Medulla oblongata (tissue), 1 donor: ENCODE data around the gene PMS1.
"Not testable (repeated sequence)": the region's sequence is repeated elsewhere in the genome, so short reads cannot be mapped to it uniquely, and the experiment has no call there.

ENCODE experiments used
- DNase-seq: peaks from one replicate; pipeline ENCODE4 v3.0.0-alpha.2; 2015; ENCODE audit errors: extremely low spot score

The PMS1 gene

GRCh38 chr2:189865826-189866225 lies 81.6 kb downstream of the PMS1 start:
- DNase-seq: no peak

- DNase-seq: no peak
Measured at GRCh38 chr2:189866296-189866695, 82.0 kb downstream of the PMS1 start.

DNA sequence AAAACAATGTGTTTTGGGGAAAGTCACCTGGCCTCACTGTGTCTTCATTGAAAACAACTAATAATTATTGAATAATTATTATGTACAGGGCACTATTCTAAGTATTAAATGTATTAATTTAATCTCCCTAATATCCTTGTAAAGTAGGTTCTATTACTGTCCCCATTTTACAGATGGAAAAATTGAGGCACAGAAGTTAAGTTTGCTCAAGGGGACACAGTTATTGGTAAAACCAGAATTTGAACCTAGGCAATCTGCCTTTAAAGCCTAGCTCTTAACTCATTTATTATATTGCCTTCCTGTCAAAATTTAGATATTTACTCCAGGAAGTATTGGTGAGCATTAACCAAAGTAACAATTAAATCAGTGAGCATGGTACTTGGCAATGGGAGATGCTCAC lies 84.6 kb downstream of the PMS1 start:
- DNase-seq: no peak

DNA sequence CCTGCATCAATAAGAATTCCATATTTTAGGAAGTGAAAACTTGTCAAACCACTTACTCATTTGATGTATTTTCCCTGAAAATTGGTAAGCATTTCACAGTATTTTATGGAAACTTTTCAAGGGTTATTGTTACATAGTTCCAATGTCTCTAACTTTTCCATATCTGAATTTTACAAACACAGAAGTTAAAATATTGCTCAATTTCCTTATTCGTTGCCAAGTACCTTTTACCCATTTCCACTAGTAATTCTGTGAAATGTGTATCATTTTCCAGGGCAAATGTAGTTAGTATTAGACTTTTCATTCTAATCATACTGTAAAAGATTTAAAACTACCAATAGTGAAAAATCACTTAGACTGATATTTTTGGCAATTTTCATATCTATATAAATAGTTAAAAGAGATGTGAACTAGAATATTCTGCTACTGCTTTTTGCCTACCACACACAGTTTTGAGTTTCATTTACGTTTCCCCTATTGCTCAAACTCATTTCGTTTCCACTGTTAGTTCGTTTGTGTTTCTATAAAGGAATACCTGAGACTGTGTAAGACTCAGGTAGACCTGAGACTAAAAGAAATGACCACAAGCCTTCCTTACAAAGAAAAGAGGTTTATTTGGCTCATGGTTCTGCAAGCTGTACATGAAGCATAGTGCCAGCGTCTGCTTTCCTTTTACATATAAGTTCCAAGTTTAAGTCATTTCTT lies 86.3 kb downstream of the PMS1 start:
- DNase-seq: no peak

- no peak for DNase-seq
Measured at GRCh38 chr2:189873696-189874095, 89.4 kb downstream of the PMS1 start.

- no peak for DNase-seq
Measured at GRCh38 chr2:189874586-189875320, 90.5 kb downstream of the PMS1 start.

DNA sequence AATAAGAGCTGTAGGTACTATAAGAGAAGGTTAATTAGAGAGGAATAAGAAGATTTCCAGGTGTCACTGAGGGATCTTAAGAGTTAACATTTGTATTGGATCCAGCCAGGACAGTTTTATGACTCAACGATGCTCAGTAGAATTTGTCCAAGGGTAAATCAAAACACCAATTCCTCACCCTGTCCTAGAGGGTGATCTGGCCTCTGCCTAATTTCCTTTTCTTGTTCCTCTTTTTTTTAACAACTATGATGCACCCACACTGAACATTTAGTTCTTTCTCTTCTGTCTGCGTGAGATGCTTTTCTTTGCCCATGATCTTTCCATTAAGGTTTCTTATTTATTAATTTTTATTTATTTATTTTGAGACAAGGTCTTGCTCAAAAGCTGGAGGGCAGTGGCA lies 92.0 kb downstream of the PMS1 start:
- DNase-seq: no peak

DNA sequence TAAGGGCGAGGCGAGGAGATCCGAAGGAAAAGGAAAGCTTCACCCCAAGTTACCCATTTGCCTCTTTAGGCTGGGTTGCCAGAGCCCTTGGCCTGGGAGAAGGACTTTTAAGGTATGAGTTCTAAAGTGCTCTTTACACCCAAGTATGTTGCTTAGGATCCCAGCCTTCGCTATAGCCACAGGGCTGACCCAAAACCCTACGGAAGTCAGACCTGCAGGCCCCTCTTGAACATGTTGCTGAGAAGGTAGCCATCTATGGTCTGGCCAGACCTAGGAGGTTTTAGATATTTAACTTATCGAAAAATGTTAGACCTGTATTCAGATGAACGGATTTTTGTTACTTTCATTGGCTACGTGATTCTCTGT lies 95.4 kb downstream of the PMS1 start:
- DNase-seq: no peak

DNA sequence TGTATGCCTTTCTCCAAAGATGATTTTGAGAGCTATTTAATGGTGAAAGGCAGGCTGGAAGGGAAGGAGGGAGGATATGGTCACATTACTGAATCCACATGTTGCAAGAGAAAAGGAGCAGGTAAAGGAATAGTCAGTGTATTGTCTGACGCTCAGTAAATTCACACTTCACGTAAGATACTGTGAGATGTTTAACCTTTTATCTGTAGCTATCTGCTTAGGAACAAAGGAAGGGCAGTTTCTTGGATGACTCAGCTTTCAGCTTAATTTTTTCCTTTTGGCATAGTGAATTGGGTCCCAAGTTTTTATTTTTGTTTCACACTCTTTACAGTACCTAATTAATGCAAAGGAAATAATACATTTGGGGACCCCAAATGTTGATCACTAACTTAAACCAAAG lies 96.2 kb downstream of the PMS1 start:
- DNase-seq: no peak

DNA sequence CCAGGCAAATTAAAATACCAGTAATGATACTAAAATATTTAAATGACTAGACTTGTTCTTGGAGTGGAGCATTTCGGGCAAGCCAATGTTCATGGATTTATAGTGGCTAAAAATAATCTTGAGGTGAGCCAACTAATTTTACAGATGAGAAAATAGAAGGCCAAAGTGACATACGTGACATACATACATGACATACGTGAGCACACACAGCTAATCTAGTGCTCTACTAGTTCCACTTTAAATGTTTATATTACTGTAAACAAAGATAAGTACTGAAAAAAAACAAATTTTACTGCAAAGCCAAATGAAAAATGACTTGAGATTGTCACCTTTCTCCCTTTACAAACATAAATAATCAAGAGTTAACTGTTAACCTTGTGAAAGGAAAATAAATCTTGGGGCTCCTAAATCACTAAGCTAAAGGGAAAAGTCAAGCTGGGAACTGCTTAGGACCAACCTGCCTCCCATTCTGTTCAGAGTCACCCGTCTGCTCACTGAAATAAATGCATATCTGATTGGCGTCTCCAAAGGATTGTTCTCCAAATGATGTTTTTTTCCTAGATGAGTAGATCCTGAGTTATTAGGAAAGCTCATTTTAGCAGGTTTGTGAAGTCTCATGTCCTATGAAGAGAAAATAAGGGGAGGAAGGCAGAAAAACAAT lies 96.7 kb downstream of the PMS1 start:
- no peak for DNase-seq

DNA sequence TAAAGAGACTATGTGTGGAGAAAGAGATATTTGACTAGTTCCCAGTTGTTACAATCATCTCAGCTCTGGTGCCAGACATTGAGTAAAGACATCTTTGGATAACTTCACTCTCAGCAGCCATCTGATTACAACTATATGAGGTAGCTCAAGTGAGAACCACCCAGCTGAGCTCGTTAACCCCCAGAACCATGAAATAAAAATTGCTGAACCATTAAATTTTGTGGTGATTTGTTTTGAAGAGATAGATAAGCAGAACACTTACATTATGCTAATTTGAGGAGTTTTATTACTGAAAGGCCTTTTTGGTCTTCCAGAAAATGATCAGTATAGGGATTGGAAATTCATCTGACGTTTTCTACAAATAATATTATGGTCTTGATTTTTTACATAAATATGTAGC lies 101.1 kb downstream of the PMS1 start:
- no peak for DNase-seq

DNA sequence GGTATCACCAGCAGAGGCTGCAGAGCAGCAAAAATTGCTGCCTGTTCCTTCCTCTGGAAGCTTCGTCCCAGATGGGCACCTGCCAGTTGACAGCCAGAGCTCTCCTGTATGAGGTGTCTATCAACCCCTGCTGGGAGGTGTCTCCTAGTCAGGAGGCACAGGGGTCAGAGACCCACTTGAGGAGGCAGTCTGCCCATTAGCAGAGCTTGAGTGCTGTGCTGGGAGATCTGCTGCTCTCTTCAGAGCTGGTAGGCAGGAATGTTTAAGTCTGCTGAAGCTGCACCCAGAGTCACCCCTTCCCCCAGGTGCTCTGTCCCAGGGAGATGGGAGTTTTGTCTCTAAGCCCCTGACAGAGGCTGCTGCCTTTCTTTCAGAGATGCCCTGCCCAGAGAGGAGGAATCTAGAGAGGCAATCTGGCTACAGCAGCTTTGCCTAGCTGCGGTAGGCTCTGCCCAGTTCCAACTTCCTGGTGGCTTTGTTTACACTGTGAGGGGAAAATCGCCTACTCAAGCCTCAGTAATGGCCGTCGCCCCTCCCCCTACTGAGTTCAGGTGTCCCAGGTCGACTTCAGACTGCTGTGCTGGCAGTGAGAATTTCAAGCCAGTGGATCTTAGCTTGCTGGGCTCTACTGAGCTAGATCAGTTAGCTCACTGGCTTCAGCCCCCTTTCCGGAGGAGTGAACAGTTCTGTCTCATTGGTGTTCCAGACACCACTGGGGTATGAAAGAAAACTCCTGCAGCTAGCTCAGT lies 108.5 kb downstream of the PMS1 start:
- not testable (repeated sequence) for DNase-seq

GRCh38 chr2:189896809-189897208 lies 112.6 kb downstream of the PMS1 start:
- DNase-seq: no peak

GRCh38 chr2:189899101-189899500 lies 114.9 kb downstream of the PMS1 start:
- no peak for DNase-seq

GRCh38 chr2:189900726-189901125 lies 116.5 kb downstream of the PMS1 start:
- no peak for DNase-seq

- no peak for DNase-seq
Measured at GRCh38 chr2:189901664-189902063, 117.4 kb downstream of the PMS1 start.

GRCh38 chr2:189913821-189914220 lies 129.6 kb downstream of the PMS1 start:
- no peak for DNase-seq

DNA sequence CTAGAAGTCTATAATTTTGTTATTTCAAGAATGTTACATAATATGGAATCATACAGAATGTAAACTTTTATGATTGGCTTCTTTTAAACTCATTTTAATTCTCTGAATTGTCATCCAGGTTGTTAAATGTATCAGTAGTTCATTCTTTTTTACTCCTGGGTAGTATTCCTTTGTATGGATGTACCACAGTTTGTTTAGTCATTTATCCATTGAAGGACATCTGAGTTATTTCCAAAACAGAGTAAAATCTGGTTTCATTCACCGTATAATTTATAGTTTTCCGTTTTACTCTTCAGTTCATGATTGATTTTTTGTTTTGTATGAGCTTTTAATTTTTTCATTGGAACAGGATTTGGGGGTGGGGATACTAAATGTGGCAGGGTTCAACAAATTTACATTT lies 132.4 kb downstream of the PMS1 start:
- DNase-seq: no peak
